Kidney (tissue), 14 donors: ENCODE measurements around the gene BOD1. TPM values are rescaled to one million over a fixed set of nuclear protein-coding genes. Genes with fewer than 3 reads are reported as not detected.

Source experiments
- DNase-seq, 5 donors: peaks; one replicate each; pipeline ENCODE4 v3.0.0-alpha.2; 2013 to 2020
- FAIRE-seq: peaks from 2 replicates; lab custom pipeline; 2012; peaks lifted over from hg19 to GRCh38; lab: Jason Lieb, UNC
- H3K27ac ChIP-seq, 2 donors: one replicate each; pipeline ENCODE4 v1.7.0; 2013; ENCODE audit warnings: low read depth in 2 of 2, low read length in 2 of 2, inconsistent platforms in 1 of 2
- H3K27me3 ChIP-seq: one replicate; pipeline ENCODE4 v1.7.1; 2013; ENCODE audit warnings: low read length, inconsistent platforms; ENCODE audit not compliant: control insufficient read depth, insufficient read depth
- H3K36me3 ChIP-seq, 3 donors: one replicate each; pipeline versions ENCODE4 v1.7.0 to v1.7.1; 2013; ENCODE audit warnings: low read length in 3 of 3, control low read depth in 1 of 3, inconsistent platforms in 1 of 3; ENCODE audit not compliant: insufficient read depth in 3 of 3, control insufficient read depth in 2 of 3
- H3K4me1 ChIP-seq, 3 donors: one replicate each; pipeline versions ENCODE4 v1.7.0 to v1.7.1; 2013; ENCODE audit warnings: low read length in 3 of 3, inconsistent platforms in 1 of 3, low read depth in 1 of 3; ENCODE audit not compliant: control insufficient read depth in 2 of 3, insufficient read depth in 2 of 3
- H3K4me3 ChIP-seq, 3 donors: one replicate each; pipeline versions ENCODE4 v1.7.0 to v1.8.1; 2013; ENCODE audit warnings: low read length in 3 of 3, control low read depth in 1 of 3, inconsistent platforms in 1 of 3
- H3K9ac ChIP-seq, 3 donors: one replicate each; pipeline versions ENCODE4 v1.7.0 to v1.7.1; 2013; ENCODE audit warnings: low read length in 3 of 3, control low read depth in 1 of 3, inconsistent platforms in 1 of 3
- H3K9me3 ChIP-seq, 3 donors: one replicate each; pipeline versions ENCODE4 v1.7.0 to v1.7.1; 2013; ENCODE audit warnings: low read length in 3 of 3, control low read depth in 1 of 3, inconsistent platforms in 1 of 3; ENCODE audit not compliant: control insufficient read depth in 2 of 3, insufficient read depth in 1 of 3
- CTCF ChIP-seq: IDR thresholded peaks from 3 replicates; pipeline ENCODE4 v1.5.1; 2012; ENCODE audit warnings: mild to moderate bottlenecking, moderate library complexity, borderline replicate concordance; ENCODE audit not compliant: insufficient read depth; ENCODE audit errors: extremely low read depth
- intact Hi-C: fragments of 100-400 bp; cut with DNase I; formaldehyde crosslinking; loops from one replicate; pipeline ENCODE4 v1.11.1; 2022
- polyA plus RNA-seq: library from polyadenylated mRNA; stranded (reverse); fragments of 350-450 nt; fragmentation: Illumina TruSeq; extraction: RNeasy Lipid Tissue Mini Kit (QIAGEN cat#74804); gene quantifications from one replicate; pipeline ENCODE4 v1.2.3, GENCODE V29; 2014; ENCODE audit warnings: low read depth, low replicate concordance; ENCODE audit not compliant: insufficient read depth
- total RNA-seq: library from RNA; stranded (reverse); fragmentation: NEBNext Ultra II Directional; extraction: Animal tissue kit (Norgen Biotek cat#: 25700); gene quantifications from one replicate; pipeline ENCODE4 v1.2.1, GENCODE V29; 2021
- donor health status: control.
- donor health status: control.
- donor health status: control.
- donor health status: control.
- donor health status: control.
- donor health status: DM: yes; HTN: yes; CAD: no.
- donor health status: Normal renal cell carcinoma (clear cell type).

BOD1 gene
- total and polyA plus RNA-seq, 2 donors from 2014 or later, result 32.5 to 43.6 TPM

GRCh38 chr5:173637340-173637739 is 20.9 kb upstream of the BOD1 start:
- Histone ChIP-seq H3K36me3 (no peaks in the 10 kb centered on the region), H3K27ac (no peak overlapping the region), H3K4me3 (no peak overlapping the region), H3K9ac (no peak overlapping the region), H3K4me1 (peaks cover 3 to 7% (median 7%) of the 10 kb centered on the region in 3 donors), H3K9me3 (no peaks in the 10 kb centered on the region), H3K27me3 (no peaks in the 10 kb centered on the region)
- intact Hi-C loops, result no loop called here
- FAIRE-seq (no peak), DNase-seq (no peak)
- no peak for TF ChIP-seq CTCF

GRCh38 chr5:173634465-173634983 is 18.1 kb upstream of the BOD1 start:
- no peak overlapping the region for H3K4me3 ChIP-seq
- FAIRE-seq (no peak), DNase-seq (no peak)
- no peaks in the 10 kb centered on the region for H3K9me3 ChIP-seq
- peaks cover 3 to 11% (median 4%) of the 10 kb centered on the region in 3 donors for H3K4me1 ChIP-seq
- H3K36me3 ChIP-seq, result no peaks in the 10 kb centered on the region
- no peak overlapping the region for H3K27ac ChIP-seq
- H3K27me3 ChIP-seq, result no peaks in the 10 kb centered on the region
- H3K9ac ChIP-seq, result no peak overlapping the region
- intact Hi-C loops, result no loop called here
- TF ChIP-seq CTCF, result no peak

GRCh38 chr5:173633304-173633703 is 16.9 kb upstream of the BOD1 start:
- H3K9me3 ChIP-seq, result no peaks in the 10 kb centered on the region
- H3K27me3 ChIP-seq, result no peaks in the 10 kb centered on the region
- no peak for TF ChIP-seq CTCF
- no peak for FAIRE-seq
- intact Hi-C loops, result no loop called here
- no peaks in the 10 kb centered on the region for H3K36me3 ChIP-seq
- H3K4me3 ChIP-seq, result no peak overlapping the region
- H3K27ac ChIP-seq, result no peak overlapping the region
- H3K4me1 ChIP-seq, result peaks cover 0 to 7% (median 6%) of the 10 kb centered on the region in 3 donors
- DNase-seq, result no peak
- H3K9ac ChIP-seq, result no peak overlapping the region

- H3K36me3 ChIP-seq, result no peaks in the 10 kb centered on the region
- DNase-seq, result no peak
- H3K4me3 ChIP-seq, result no peak overlapping the region
- no peaks in the 10 kb centered on the region for H3K27me3 ChIP-seq
- peaks cover 0 to 12% (median 7%) of the 10 kb centered on the region in 3 donors for H3K4me1 ChIP-seq
- TF ChIP-seq CTCF, result no peak
- intact Hi-C loops, result no loop called here
- H3K9me3 ChIP-seq, result no peaks in the 10 kb centered on the region
- H3K27ac ChIP-seq, result no peak overlapping the region
- no peak overlapping the region for H3K9ac ChIP-seq
- FAIRE-seq, result no peak
Observed at GRCh38 chr5:173631478-173631877, 15.0 kb upstream of the BOD1 start.
